Measurements from ENCODE around the gene ISG15. TPM values are rescaled to one million over a fixed set of nuclear protein-coding genes. Genes with fewer than 3 reads are reported as not detected.

The ISG15 gene
- total and polyA plus RNA-seq, 2 of the 13 experiments (the other 11 are each of a cell fraction or from before 2014, with no cell fraction given): 42.1 to 54.9 TPM

GRCh38 chr1:1000357-1001056 is 12.8 kb upstream of the ISG15 start (continued):
- TF ChIP-seq PREB (CRISPR knock-in tag; IDR thresholded peaks at IDR 0.05) (peak; percentile 52; the same call in 1 of the 2 replicates), ZNF749 (CRISPR knock-in tag; IDR thresholded peaks at IDR 0.05; ENCODE audit: borderline replicate concordance) (peak; percentile 22; the same call in 1 of the 2 replicates), ZFP36L1 (CRISPR knock-in tag; IDR thresholded peaks at IDR 0.05) (peak; percentile 88; the same call in 1 of the 2 replicates), MTF2 (CRISPR knock-in tag; IDR thresholded peaks at IDR 0.05; ENCODE audit: borderline replicate concordance) (no peak), LCORL (IDR thresholded peaks at IDR 0.05) (no peak), LCORL (CRISPR knock-in tag; IDR thresholded peaks at IDR 0.05) (peak; percentile 64; the same call in 1 of the 2 replicates), TP53 (CRISPR knock-in tag; conservative IDR thresholded peaks at IDR 0.05) (0 out of 2 replicates have a peak, but pooled peaks have one; percentile 72), NONO (IDR thresholded peaks at IDR 0.05) (no peak), NONO (CRISPR knock-in tag; conservative IDR thresholded peaks at IDR 0.05) (peak; percentile 86), ZNF143 (CRISPR knock-in tag; IDR thresholded peaks at IDR 0.05) (peak; percentile 81), ZNF598 (CRISPR knock-in tag; IDR thresholded peaks at IDR 0.05; ENCODE audit: borderline replicate concordance) (no peak; the same call in 1 of the 2 replicates), ZNF589 (CRISPR knock-in tag; conservative IDR thresholded peaks at IDR 0.05) (no peak; the same call in 1 of the 2 replicates), ZNF646 (CRISPR knock-in tag; IDR thresholded peaks at IDR 0.05) (no peak), HOXD1 (CRISPR knock-in tag; IDR thresholded peaks at IDR 0.05) (no peak), SMYD3 (CRISPR knock-in tag; IDR thresholded peaks at IDR 0.05) (no peak), FOXA1 (IDR thresholded peaks at IDR 0.05) (no peak), FOXA1 (CRISPR knock-in tag; IDR thresholded peaks at IDR 0.05) (no peak), ZNF543 (CRISPR knock-in tag; IDR thresholded peaks at IDR 0.05) (peak; percentile 67; the same call in 1 of the 2 replicates), NR2C2 (CRISPR knock-in tag; IDR thresholded peaks at IDR 0.05; ENCODE audit: borderline replicate concordance) (peak; percentile 76), ZNF350 (CRISPR knock-in tag; IDR thresholded peaks at IDR 0.05; ENCODE audit: borderline replicate concordance, low read depth) (peak; percentile 35; the same call in 1 of the 2 replicates), ZNF652 (CRISPR knock-in tag; IDR thresholded peaks at IDR 0.05; ENCODE audit: borderline replicate concordance, low read depth) (no peak)

Data from HepG2 (cell line).